ENCODE results near the gene ITPRIPL2.

GRCh38 chr16:19104607-19105006 is 9.2 kb upstream of the ITPRIPL2 start:
- TF ChIP-seq CTCF (conservative IDR thresholded peaks at IDR 0.05; ENCODE audit: low read depth, low read length) (no peak), POLR2A (IDR thresholded peaks at IDR 0.05; ENCODE audit: low read depth, low read length) (no peak), RFX5 (IDR thresholded peaks at IDR 0.05; ENCODE audit: low read depth, low read length) (no peak), USF2 (IDR thresholded peaks at IDR 0.05; ENCODE audit: low read depth, low read length) (no peak), SMC3 (IDR thresholded peaks at IDR 0.05; ENCODE audit: low read depth, low read length) (no peak), RAD21 (IDR thresholded peaks at IDR 0.05; ENCODE audit: low read length) (no peak)
